Astrocyte (in vitro differentiated cells and primary cell): Measurements from ENCODE around the gene GKN2.

Source experiments
- CTCF ChIP-seq: IDR thresholded peaks from 2 replicates; pipeline ENCODE4 v1.5.1; 2011; ENCODE audit warnings: low read depth, mild to moderate bottlenecking, inconsistent platforms, low read length, moderate library complexity; ENCODE audit not compliant: insufficient read depth
- EZH2 ChIP-seq: IDR thresholded peaks from 2 replicates; pipeline ENCODE4 v1.6.1; 2012; ENCODE audit warnings: mild to moderate bottlenecking, low read length, inconsistent platforms; ENCODE audit not compliant: insufficient read depth

GRCh38 chr2:68912111-68912510 is 40.6 kb downstream of the GKN2 start:
- TF ChIP-seq CTCF: no peak
- no peak for TF ChIP-seq EZH2
